H1 (cell line): ENCODE results near the gene KSR2. TPM values are rescaled to one million over a fixed set of nuclear protein-coding genes. Genes with fewer than 3 reads are reported as not detected.

Source experiments
- BCL11A ChIP-seq, 2 experiments: IDR thresholded peaks; one replicate each; pipeline ENCODE4 v1.6.1; 2011; ENCODE audit warnings: low read depth in 2 of 2, low read length in 2 of 2, mild to moderate bottlenecking in 2 of 2
- SAP30 ChIP-seq: fragments of 300-600 bp; sonication (generic); IDR thresholded peaks from 2 replicates; pipeline ENCODE4 v1.7.1; 2012; ENCODE audit warnings: low read length, moderate library complexity, mild to moderate bottlenecking, inconsistent platforms; ENCODE audit not compliant: insufficient read depth, insufficient replicate concordance
- TEAD4 ChIP-seq: IDR thresholded peaks from 2 replicates; pipeline ENCODE4 v1.6.1; 2012; ENCODE audit warnings: low read depth, low read length, inconsistent platforms, mixed read lengths
- polyA plus RNA-seq, 7 experiments: library from polyadenylated mRNA; depleted of rRNA in 3 of 7; stranded (reverse) in 5 of 7; unstranded in 2 of 7; fragments of >200 nt in 5 of 7; fragments of 200-250 nt in 2 of 7; gene quantifications; 1 replicate in 5 of 7; 2 replicates in 1 of 7; 4 replicates in 1 of 7; pipeline versions ENCODE4 v1.2.1 to v1.2.3, GENCODE V29; 2011 to 2013; ENCODE audit warnings: missing spikeins in 2 of 7, mixed read lengths in 2 of 7
- total RNA-seq: library from RNA; stranded (reverse); fragmentation: NEBNext Ultra II Directional; extraction: Animal tissue kit (Norgen Biotek cat#: 25700); gene quantifications from 2 replicates; pipeline ENCODE4 v1.2.1, GENCODE V29; 2021

The KSR2 gene
- total and polyA plus RNA-seq, 2 of the 8 experiments (the other 6 are each of a cell fraction or from before 2014, with no cell fraction given), result 0.74 to 2.2 TPM

GRCh38 chr12:117486840-117487659 lies 481.7 kb downstream of the KSR2 start (continued):
- no peak for TF ChIP-seq SAP30
- no peak for TF ChIP-seq TEAD4
- TF ChIP-seq BCL11A (IDR thresholded peaks at IDR 0.05; ENCODE audit: low read depth in 2 of 2, low read length in 2 of 2), result no peak
